ENCODE results near the gene ADAMTS12. TPM values are rescaled to one million over a fixed set of nuclear protein-coding genes. Genes with fewer than 3 reads are reported as not detected.
A peak's percentile ranks its signal among the peaks of the same experiment; 100 is the strongest.

Gene ADAMTS12
- polyA plus RNA-seq, 3 donors from 2014 or later: not detected

- Mint-ChIP-seq H3K27me3 (ENCODE audit: low read depth in 3 of 3) (peaks cover 0 to 4% (median 3%) of the 10 kb centered on the region in 3 donors), H3K4me3 (no peak overlapping the region), H3K27ac (no peak overlapping the region), H3K36me3 (no peaks in the 10 kb centered on the region), H3K4me1 (peaks cover 8 to 10% of the 10 kb centered on the region in 2 donors), H3K9me3 (peaks cover 0 to 2% (median 0%) of the 10 kb centered on the region in 6 donors)
- no peak for DNase-seq
Measured at GRCh38 chr5:33852319-33852718, 39.5 kb downstream of the ADAMTS12 start.

GRCh38 chr5:33850100-33850594, 41.6 kb downstream of the ADAMTS12 start:
- peak; percentile 38 to 53 (median 47) for DNase-seq
- peaks cover 8 to 10% of the 10 kb centered on the region in 2 donors for H3K4me1 Mint-ChIP-seq
- H3K9me3 Mint-ChIP-seq: peaks cover 0 to 2% (median 0%) of the 10 kb centered on the region in 6 donors
- peaks cover 0 to 2% (median 1%) of the 10 kb centered on the region in 3 donors for H3K27me3 Mint-ChIP-seq (ENCODE audit: low read depth in 3 of 3)
- no peaks in the 10 kb centered on the region for H3K36me3 Mint-ChIP-seq
- peak overlapping the region in 5 of 6 donors; percentile 4 to 60 (median 7) for H3K27ac Mint-ChIP-seq
- H3K4me3 Mint-ChIP-seq: peak overlapping the region in 4 of 5 donors; percentile 33 to 64 (median 49)

GRCh38 chr5:33848554-33848953, 43.2 kb downstream of the ADAMTS12 start:
- H3K27me3 Mint-ChIP-seq (ENCODE audit: low read depth in 3 of 3): peaks cover 1 to 4% (median 2%) of the 10 kb centered on the region in 3 donors
- H3K4me3 Mint-ChIP-seq: no peak overlapping the region
- peaks cover 0 to 3% (median 2%) of the 10 kb centered on the region in 6 donors for H3K9me3 Mint-ChIP-seq
- H3K36me3 Mint-ChIP-seq: no peaks in the 10 kb centered on the region
- no peak for DNase-seq
- H3K4me1 Mint-ChIP-seq: peaks cover 8 to 10% of the 10 kb centered on the region in 2 donors
- H3K27ac Mint-ChIP-seq: no peak overlapping the region

- H3K36me3 Mint-ChIP-seq: no peaks in the 10 kb centered on the region
- H3K27me3 Mint-ChIP-seq (ENCODE audit: low read depth in 3 of 3): peaks cover 1 to 4% (median 2%) of the 10 kb centered on the region in 3 donors
- DNase-seq: no peak
- H3K4me3 Mint-ChIP-seq: no peak overlapping the region
- peaks cover 8 to 14% of the 10 kb centered on the region in 2 donors for H3K4me1 Mint-ChIP-seq
- H3K27ac Mint-ChIP-seq: no peak overlapping the region
- peaks cover 0 to 3% (median 1%) of the 10 kb centered on the region in 6 donors for H3K9me3 Mint-ChIP-seq
Measured at GRCh38 chr5:33846851-33847250, 44.9 kb downstream of the ADAMTS12 start.

GRCh38 chr5:33843579-33843978, 48.2 kb downstream of the ADAMTS12 start:
- Mint-ChIP-seq H3K27me3 (ENCODE audit: low read depth in 3 of 3) (peaks cover 0 to 4% (median 1%) of the 10 kb centered on the region in 3 donors), H3K4me3 (no peak overlapping the region), H3K27ac (no peak overlapping the region), H3K4me1 (peaks cover 5 to 19% of the 10 kb centered on the region in 2 donors), H3K36me3 (no peaks in the 10 kb centered on the region), H3K9me3 (peaks cover 0 to 3% (median 1%) of the 10 kb centered on the region in 6 donors)
- no peak for DNase-seq

- H3K36me3 Mint-ChIP-seq: no peaks in the 10 kb centered on the region
- DNase-seq: no peak
- peaks cover 0 to 3% (median 1%) of the 10 kb centered on the region in 6 donors for H3K9me3 Mint-ChIP-seq
- H3K27me3 Mint-ChIP-seq (ENCODE audit: low read depth in 3 of 3): peaks cover 0 to 4% (median 0%) of the 10 kb centered on the region in 3 donors
- H3K4me1 Mint-ChIP-seq: peaks cover 5 to 19% of the 10 kb centered on the region in 2 donors
- H3K4me3 Mint-ChIP-seq: no peak overlapping the region
- no peak overlapping the region for H3K27ac Mint-ChIP-seq
Measured at GRCh38 chr5:33842456-33842855, 49.3 kb downstream of the ADAMTS12 start.

- DNase-seq: no peak
- Mint-ChIP-seq H3K4me3 (no peak overlapping the region), H3K9me3 (peaks cover 0 to 3% (median 1%) of the 10 kb centered on the region in 6 donors), H3K4me1 (peaks cover 5 to 19% of the 10 kb centered on the region in 2 donors), H3K36me3 (no peaks in the 10 kb centered on the region), H3K27ac (no peak overlapping the region), H3K27me3 (ENCODE audit: low read depth in 3 of 3) (peaks cover 0 to 4% (median 0%) of the 10 kb centered on the region in 3 donors)
Measured at GRCh38 chr5:33841891-33842290, 49.9 kb downstream of the ADAMTS12 start.

GRCh38 chr5:33840927-33841547, 50.8 kb downstream of the ADAMTS12 start:
- Mint-ChIP-seq H3K9me3 (peaks cover 0 to 3% (median 1%) of the 10 kb centered on the region in 6 donors), H3K4me1 (peaks cover 5 to 19% of the 10 kb centered on the region in 2 donors), H3K36me3 (no peaks in the 10 kb centered on the region), H3K27me3 (ENCODE audit: low read depth in 3 of 3) (peaks cover 0 to 4% (median 0%) of the 10 kb centered on the region in 3 donors), H3K4me3 (peak overlapping the region in 1 of 5 donors; percentile 20), H3K27ac (peak overlapping the region in 1 of 6 donors; percentile 10)
- DNase-seq: no peak

GRCh38 chr5:33837301-33837700, 54.5 kb downstream of the ADAMTS12 start:
- H3K4me3 Mint-ChIP-seq: no peak overlapping the region
- peaks cover 5 to 19% of the 10 kb centered on the region in 2 donors for H3K4me1 Mint-ChIP-seq
- H3K27ac Mint-ChIP-seq: no peak overlapping the region
- no peaks in the 10 kb centered on the region for H3K36me3 Mint-ChIP-seq
- peaks cover 0 to 2% (median 0%) of the 10 kb centered on the region in 3 donors for H3K27me3 Mint-ChIP-seq (ENCODE audit: low read depth in 3 of 3)
- no peaks in the 10 kb centered on the region for H3K9me3 Mint-ChIP-seq
- DNase-seq: no peak

GRCh38 chr5:33834334-33834733, 57.5 kb downstream of the ADAMTS12 start:
- no peaks in the 10 kb centered on the region for H3K36me3 Mint-ChIP-seq
- no peaks in the 10 kb centered on the region for H3K9me3 Mint-ChIP-seq
- no peak for DNase-seq
- no peak overlapping the region for H3K27ac Mint-ChIP-seq
- no peak overlapping the region for H3K4me3 Mint-ChIP-seq
- H3K27me3 Mint-ChIP-seq (ENCODE audit: low read depth in 3 of 3): peaks cover 0 to 4% (median 2%) of the 10 kb centered on the region in 3 donors
- no peaks in the 10 kb centered on the region for H3K4me1 Mint-ChIP-seq

- Mint-ChIP-seq H3K36me3 (no peaks in the 10 kb centered on the region), H3K9me3 (no peaks in the 10 kb centered on the region), H3K4me3 (no peak overlapping the region), H3K27me3 (ENCODE audit: low read depth in 3 of 3) (peaks cover 0 to 4% (median 2%) of the 10 kb centered on the region in 3 donors), H3K4me1 (no peaks in the 10 kb centered on the region), H3K27ac (no peak overlapping the region)
- no peak for DNase-seq
Measured at GRCh38 chr5:33833237-33833575, 58.6 kb downstream of the ADAMTS12 start.

- no peak overlapping the region for H3K27ac Mint-ChIP-seq
- no peak overlapping the region for H3K4me3 Mint-ChIP-seq
- no peaks in the 10 kb centered on the region for H3K9me3 Mint-ChIP-seq
- no peak for DNase-seq
- no peaks in the 10 kb centered on the region for H3K36me3 Mint-ChIP-seq
- H3K4me1 Mint-ChIP-seq: no peaks in the 10 kb centered on the region
- peaks cover 0 to 4% (median 2%) of the 10 kb centered on the region in 3 donors for H3K27me3 Mint-ChIP-seq (ENCODE audit: low read depth in 3 of 3)
Measured at GRCh38 chr5:33832404-33833236, 59.2 kb downstream of the ADAMTS12 start.

GRCh38 chr5:33831041-33831440, 60.7 kb downstream of the ADAMTS12 start:
- no peaks in the 10 kb centered on the region for H3K9me3 Mint-ChIP-seq
- no peak for DNase-seq
- H3K4me3 Mint-ChIP-seq: no peak overlapping the region
- no peak overlapping the region for H3K27ac Mint-ChIP-seq
- H3K36me3 Mint-ChIP-seq: no peaks in the 10 kb centered on the region
- H3K27me3 Mint-ChIP-seq (ENCODE audit: low read depth in 3 of 3): peaks cover 0 to 4% (median 2%) of the 10 kb centered on the region in 3 donors
- no peaks in the 10 kb centered on the region for H3K4me1 Mint-ChIP-seq

- Mint-ChIP-seq H3K4me3 (no peak overlapping the region), H3K27me3 (ENCODE audit: low read depth in 3 of 3) (peaks cover 0 to 4% (median 2%) of the 10 kb centered on the region in 3 donors), H3K27ac (no peak overlapping the region), H3K36me3 (no peaks in the 10 kb centered on the region), H3K4me1 (no peaks in the 10 kb centered on the region), H3K9me3 (no peaks in the 10 kb centered on the region)
- no peak for DNase-seq
Measured at GRCh38 chr5:33829430-33829829, 62.4 kb downstream of the ADAMTS12 start.
